ENCODE results near the gene PLCB1. TPM values are rescaled to one million over a fixed set of nuclear protein-coding genes. Genes with fewer than 3 reads are reported as not detected.

PLCB1 gene
- total RNA-seq, 1 donor from 2014 or later: 37.4 TPM

- Mint-ChIP-seq H3K27ac (ENCODE audit: unreplicated experiment) (no peak overlapping the region), H3K4me1 (ENCODE audit: low read depth, unreplicated experiment) (peaks cover 6% of the 10 kb centered on the region), H3K9me3 (ENCODE audit: unreplicated experiment) (no peaks in the 10 kb centered on the region), H3K4me3 (ENCODE audit: unreplicated experiment) (no peak overlapping the region), H3K36me3 (ENCODE audit: unreplicated experiment) (no peaks in the 10 kb centered on the region), H3K27me3 (ENCODE audit: unreplicated experiment) (peaks cover 4% of the 10 kb centered on the region)
- DNase-seq: no peak
- TF ChIP-seq, protein P1, sequence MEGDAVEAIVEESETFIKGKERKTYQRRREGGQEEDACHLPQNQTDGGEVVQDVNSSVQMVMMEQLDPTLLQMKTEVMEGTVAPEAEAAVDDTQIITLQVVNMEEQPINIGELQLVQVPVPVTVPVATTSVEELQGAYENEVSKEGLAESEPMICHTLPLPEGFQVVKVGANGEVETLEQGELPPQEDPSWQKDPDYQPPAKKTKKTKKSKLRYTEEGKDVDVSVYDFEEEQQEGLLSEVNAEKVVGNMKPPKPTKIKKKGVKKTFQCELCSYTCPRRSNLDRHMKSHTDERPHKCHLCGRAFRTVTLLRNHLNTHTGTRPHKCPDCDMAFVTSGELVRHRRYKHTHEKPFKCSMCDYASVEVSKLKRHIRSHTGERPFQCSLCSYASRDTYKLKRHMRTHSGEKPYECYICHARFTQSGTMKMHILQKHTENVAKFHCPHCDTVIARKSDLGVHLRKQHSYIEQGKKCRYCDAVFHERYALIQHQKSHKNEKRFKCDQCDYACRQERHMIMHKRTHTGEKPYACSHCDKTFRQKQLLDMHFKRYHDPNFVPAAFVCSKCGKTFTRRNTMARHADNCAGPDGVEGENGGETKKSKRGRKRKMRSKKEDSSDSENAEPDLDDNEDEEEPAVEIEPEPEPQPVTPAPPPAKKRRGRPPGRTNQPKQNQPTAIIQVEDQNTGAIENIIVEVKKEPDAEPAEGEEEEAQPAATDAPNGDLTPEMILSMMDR (IDR thresholded peaks at IDR 0.05; ENCODE audit: partially characterized antibody, unreplicated experiment): no peak
Measured at GRCh38 chr20:8670207-8670892, 538.3 kb downstream of the PLCB1 start.

- H3K9me3 Mint-ChIP-seq (ENCODE audit: unreplicated experiment): no peaks in the 10 kb centered on the region
- H3K4me1 Mint-ChIP-seq (ENCODE audit: low read depth, unreplicated experiment): peaks cover 6% of the 10 kb centered on the region
- peaks cover 4% of the 10 kb centered on the region for H3K27me3 Mint-ChIP-seq (ENCODE audit: unreplicated experiment)
- no peak overlapping the region for H3K4me3 Mint-ChIP-seq (ENCODE audit: unreplicated experiment)
- no peaks in the 10 kb centered on the region for H3K36me3 Mint-ChIP-seq (ENCODE audit: unreplicated experiment)
- no peak for DNase-seq
- TF ChIP-seq, protein P1 (IDR thresholded peaks at IDR 0.05; ENCODE audit: partially characterized antibody, unreplicated experiment): no peak
- no peak overlapping the region for H3K27ac Mint-ChIP-seq (ENCODE audit: unreplicated experiment)
Measured at GRCh38 chr20:8670893-8671215, 538.8 kb downstream of the PLCB1 start.

GRCh38 chr20:8671370-8671961 is 539.4 kb downstream of the PLCB1 start:
- no peak for DNase-seq
- TF ChIP-seq, protein P1 (IDR thresholded peaks at IDR 0.05; ENCODE audit: partially characterized antibody, unreplicated experiment): no peak
- H3K9me3 Mint-ChIP-seq (ENCODE audit: unreplicated experiment): no peaks in the 10 kb centered on the region
- peaks cover 6% of the 10 kb centered on the region for H3K4me1 Mint-ChIP-seq (ENCODE audit: low read depth, unreplicated experiment)
- peaks cover 4% of the 10 kb centered on the region for H3K27me3 Mint-ChIP-seq (ENCODE audit: unreplicated experiment)
- no peak overlapping the region for H3K27ac Mint-ChIP-seq (ENCODE audit: unreplicated experiment)
- H3K36me3 Mint-ChIP-seq (ENCODE audit: unreplicated experiment): no peaks in the 10 kb centered on the region
- H3K4me3 Mint-ChIP-seq (ENCODE audit: unreplicated experiment): no peak overlapping the region

GRCh38 chr20:8673116-8673515 is 541.0 kb downstream of the PLCB1 start:
- H3K9me3 Mint-ChIP-seq (ENCODE audit: unreplicated experiment): no peaks in the 10 kb centered on the region
- no peaks in the 10 kb centered on the region for H3K4me1 Mint-ChIP-seq (ENCODE audit: low read depth, unreplicated experiment)
- H3K27me3 Mint-ChIP-seq (ENCODE audit: unreplicated experiment): peaks cover 4% of the 10 kb centered on the region
- no peak for DNase-seq
- TF ChIP-seq, protein P1 (IDR thresholded peaks at IDR 0.05; ENCODE audit: partially characterized antibody, unreplicated experiment): no peak
- no peaks in the 10 kb centered on the region for H3K36me3 Mint-ChIP-seq (ENCODE audit: unreplicated experiment)
- no peak overlapping the region for H3K4me3 Mint-ChIP-seq (ENCODE audit: unreplicated experiment)
- H3K27ac Mint-ChIP-seq (ENCODE audit: unreplicated experiment): no peak overlapping the region

GRCh38 chr20:8675896-8676295 is 543.8 kb downstream of the PLCB1 start:
- TF ChIP-seq, protein P1 (IDR thresholded peaks at IDR 0.05; ENCODE audit: partially characterized antibody, unreplicated experiment): no peak
- DNase-seq: no peak
- H3K27me3 Mint-ChIP-seq (ENCODE audit: unreplicated experiment): peaks cover 4% of the 10 kb centered on the region
- no peak overlapping the region for H3K4me3 Mint-ChIP-seq (ENCODE audit: unreplicated experiment)
- H3K4me1 Mint-ChIP-seq (ENCODE audit: low read depth, unreplicated experiment): no peaks in the 10 kb centered on the region
- H3K36me3 Mint-ChIP-seq (ENCODE audit: unreplicated experiment): no peaks in the 10 kb centered on the region
- H3K27ac Mint-ChIP-seq (ENCODE audit: unreplicated experiment): no peak overlapping the region
- no peaks in the 10 kb centered on the region for H3K9me3 Mint-ChIP-seq (ENCODE audit: unreplicated experiment)
